ENCODE results near the gene COL8A1. TPM values are rescaled to one million over a fixed set of nuclear protein-coding genes. Genes with fewer than 3 reads are reported as not detected.

COL8A1 gene
- total RNA-seq, 1 donor from 2014 or later: 3.9 TPM

GRCh38 chr3:99710094-99710493 lies 71.7 kb downstream of the COL8A1 start:
- TF ChIP-seq CTCF (IDR thresholded peaks at IDR 0.05; ENCODE audit: insufficient read depth, low read length, severe bottlenecking): no peak
- H3K27me3 ChIP-seq (ENCODE audit: control insufficient read depth, insufficient read depth, low read length): no peaks in the 10 kb centered on the region
- DNase-seq (ENCODE audit: low read depth) (no peak), FAIRE-seq (no peak)
- no peaks in the 10 kb centered on the region for H3K36me3 ChIP-seq (ENCODE audit: control insufficient read depth, insufficient read depth, low read length)
- H3K4me3 ChIP-seq (ENCODE audit: low read depth, low read length): no peak overlapping the region

GRCh38 chr3:99711351-99711750 lies 73.0 kb downstream of the COL8A1 start:
- H3K27me3 ChIP-seq (ENCODE audit: control insufficient read depth, insufficient read depth, low read length): no peaks in the 10 kb centered on the region
- no peak overlapping the region for H3K4me3 ChIP-seq (ENCODE audit: low read depth, low read length)
- no peaks in the 10 kb centered on the region for H3K36me3 ChIP-seq (ENCODE audit: control insufficient read depth, insufficient read depth, low read length)
- FAIRE-seq (no peak), DNase-seq (ENCODE audit: low read depth) (no peak)
- TF ChIP-seq CTCF (IDR thresholded peaks at IDR 0.05; ENCODE audit: insufficient read depth, low read length, severe bottlenecking): no peak

- no peak for FAIRE-seq
- no peaks in the 10 kb centered on the region for H3K27me3 ChIP-seq (ENCODE audit: control insufficient read depth, insufficient read depth, low read length)
- no peaks in the 10 kb centered on the region for H3K36me3 ChIP-seq (ENCODE audit: control insufficient read depth, insufficient read depth, low read length)
- no peak overlapping the region for H3K4me3 ChIP-seq (ENCODE audit: low read depth, low read length)
- DNase-seq (ENCODE audit: low read depth): no peak
- no peak for TF ChIP-seq CTCF (IDR thresholded peaks at IDR 0.05; ENCODE audit: insufficient read depth, low read length, severe bottlenecking)
Measured at GRCh38 chr3:99712291-99712954, 74.0 kb downstream of the COL8A1 start.

- TF ChIP-seq CTCF (IDR thresholded peaks at IDR 0.05; ENCODE audit: insufficient read depth, low read length, severe bottlenecking): no peak
- DNase-seq (ENCODE audit: low read depth) (no peak), FAIRE-seq (no peak)
- no peaks in the 10 kb centered on the region for H3K27me3 ChIP-seq (ENCODE audit: control insufficient read depth, insufficient read depth, low read length)
- no peaks in the 10 kb centered on the region for H3K36me3 ChIP-seq (ENCODE audit: control insufficient read depth, insufficient read depth, low read length)
- no peak overlapping the region for H3K4me3 ChIP-seq (ENCODE audit: low read depth, low read length)
Measured at GRCh38 chr3:99713440-99713839, 75.0 kb downstream of the COL8A1 start.

GRCh38 chr3:99714146-99714545 lies 75.8 kb downstream of the COL8A1 start:
- no peak for DNase-seq (ENCODE audit: low read depth)
- Histone ChIP-seq H3K27me3 (ENCODE audit: control insufficient read depth, insufficient read depth, low read length) (no peaks in the 10 kb centered on the region), H3K4me3 (ENCODE audit: low read depth, low read length) (no peak overlapping the region), H3K36me3 (ENCODE audit: control insufficient read depth, insufficient read depth, low read length) (no peaks in the 10 kb centered on the region)
- FAIRE-seq: no peak
- TF ChIP-seq CTCF (IDR thresholded peaks at IDR 0.05; ENCODE audit: insufficient read depth, low read length, severe bottlenecking): no peak

- no peak for FAIRE-seq
- Histone ChIP-seq H3K27me3 (ENCODE audit: control insufficient read depth, insufficient read depth, low read length) (no peaks in the 10 kb centered on the region), H3K4me3 (ENCODE audit: low read depth, low read length) (no peak overlapping the region), H3K36me3 (ENCODE audit: control insufficient read depth, insufficient read depth, low read length) (no peaks in the 10 kb centered on the region)
- no peak for DNase-seq (ENCODE audit: low read depth)
- no peak for TF ChIP-seq CTCF (IDR thresholded peaks at IDR 0.05; ENCODE audit: insufficient read depth, low read length, severe bottlenecking)
Measured at GRCh38 chr3:99714575-99714974, 76.2 kb downstream of the COL8A1 start.
